B cell (primary cell): ENCODE data around the gene CTNNA3. TPM values are rescaled to one million over a fixed set of nuclear protein-coding genes. Genes with fewer than 3 reads are reported as not detected.

Experiments used
- ATAC-seq: fragments of 200-7000 bp; cut with Tn5 transposase; one replicate; pipeline ENCODE4 v1.10.0; 2021; ENCODE audit warnings: low read depth, mild to moderate bottlenecking, moderate number of reproducible peaks, moderate library complexity
- CTCF ChIA-PET: fragments of 350-600 bp; sonication (Branson Sonifier 250); formaldehyde crosslinking; loops from one replicate; lab custom pipeline; 2021; ENCODE audit warnings: antibody characterized with exemption, inconsistent platforms; lab: Charles Lee
- POLR2A ChIA-PET: fragments of 350-600 bp; sonication (Branson Sonifier 250); formaldehyde crosslinking; loops from one replicate; lab custom pipeline; 2021; ENCODE audit warnings: antibody characterized with exemption; lab: Charles Lee
- DNase-seq: peaks from one replicate; pipeline ENCODE4 v3.0.0; 2013
- H2AFZ ChIP-seq: 2 replicates; pipeline ENCODE4 v1.6.1; 2012; ENCODE audit warnings: mild to moderate bottlenecking, low read depth, low read length; ENCODE audit not compliant: insufficient read depth, poor library complexity, severe bottlenecking
- H3K27ac ChIP-seq, 2 donors: 1 replicate in 1 of 2; 2 replicates in 1 of 2; pipeline ENCODE4 v1.5.1; 2012 to 2013; ENCODE audit warnings: low read length in 2 of 2, mild to moderate bottlenecking in 2 of 2, moderate library complexity in 1 of 2
- H3K27me3 ChIP-seq, 4 experiments: fragments of 200-600 bp in 1 of 4; sonication (generic) in 1 of 4; replicated peaks in 1 of 4; 1 replicate in 2 of 4; 2 replicates in 2 of 4; pipeline versions ENCODE4 v1.6.1 to v1.7.0; 2013 to 2016; ENCODE audit warnings: low read length in 3 of 4, mild to moderate bottlenecking in 2 of 4, mixed read lengths in 1 of 4, moderate library complexity in 1 of 4; ENCODE audit not compliant: insufficient read depth in 4 of 4, control insufficient read depth in 3 of 4; ENCODE audit errors: control extremely low read depth in 1 of 4
- H3K36me3 ChIP-seq, 2 experiments: replicated peaks in 1 of 2; 1 replicate in 1 of 2; 2 replicates in 1 of 2; pipeline versions ENCODE4 v1.6.1 to v1.7.1; 2013; ENCODE audit warnings: low read length in 1 of 2; ENCODE audit not compliant: insufficient read depth in 2 of 2, control insufficient read depth in 1 of 2; ENCODE audit errors: control extremely low read depth in 1 of 2, extremely low read depth in 1 of 2
- H3K4me1 ChIP-seq, 2 donors: fragments of 200-600 bp in 1 of 2; sonication (generic) in 1 of 2; 1 replicate in 1 of 2; 2 replicates in 1 of 2; pipeline versions ENCODE4 v1.5.1 to v1.6.1; 2013 to 2017; ENCODE audit warnings: low read length in 2 of 2; ENCODE audit not compliant: control insufficient read depth in 2 of 2, insufficient read depth in 2 of 2
- H3K4me2 ChIP-seq: replicated peaks from 2 replicates; pipeline ENCODE3; 2012; ENCODE audit warnings: mild to moderate bottlenecking, low read depth, low read length; ENCODE audit not compliant: poor library complexity, severe bottlenecking
- H3K4me3 ChIP-seq, 5 experiments: fragments of 200-600 bp in 1 of 5; sonication (generic) in 1 of 5; 1 replicate in 3 of 5; 2 replicates in 2 of 5; pipeline versions ENCODE4 v1.5.1 to v1.7.0; 2011 to 2016; ENCODE audit warnings: low read length in 4 of 5, mild to moderate bottlenecking in 4 of 5, low read depth in 2 of 5, control low read depth in 1 of 5, moderate library complexity in 1 of 5; ENCODE audit not compliant: insufficient read depth in 1 of 5; ENCODE audit errors: control extremely low read depth in 1 of 5, extremely low read depth in 1 of 5
- H3K79me2 ChIP-seq: fragments of 200-600 bp; sonication (generic); one replicate; pipeline ENCODE4 v1.6.0; 2016; ENCODE audit warnings: low read length; ENCODE audit not compliant: control insufficient read depth, insufficient read depth
- H3K9ac ChIP-seq: fragments of 200-600 bp; sonication (generic); 2 replicates; pipeline ENCODE4 v1.6.1; 2017; ENCODE audit warnings: mild to moderate bottlenecking, low read length, moderate library complexity
- H3K9me3 ChIP-seq, 3 donors: one replicate each; pipeline versions ENCODE4 v1.6.1 to v1.7.1; 2013; ENCODE audit warnings: low read length in 2 of 3; ENCODE audit not compliant: control insufficient read depth in 2 of 3, insufficient read depth in 1 of 3; ENCODE audit errors: control extremely low read depth in 1 of 3
- H4K20me1 ChIP-seq: 2 replicates; pipeline ENCODE4 v1.6.0; 2012; ENCODE audit warnings: mild to moderate bottlenecking, low read length; ENCODE audit not compliant: insufficient read depth, control insufficient read depth, poor library complexity, severe bottlenecking
- H3K27ac Mint-ChIP-seq: one replicate; pipeline ENCODE4 v1.8.0; 2021; ENCODE audit warnings: mixed read lengths
- H3K27me3 Mint-ChIP-seq: one replicate; pipeline ENCODE4 v1.8.0; 2021; ENCODE audit warnings: mixed read lengths
- H3K4me1 Mint-ChIP-seq: one replicate; pipeline ENCODE4 v1.8.0; 2021; ENCODE audit warnings: mixed read lengths
- H3K4me3 Mint-ChIP-seq: one replicate; pipeline ENCODE4 v1.8.0; 2021; ENCODE audit warnings: mixed read lengths
- H3K9me3 Mint-ChIP-seq: one replicate; pipeline ENCODE4 v1.8.0; 2022; ENCODE audit warnings: mixed read lengths; ENCODE audit not compliant: insufficient read depth
- CTCF ChIP-seq: fragments of 200-600 bp; IDR thresholded peaks from one replicate; pipeline ENCODE4 v1.8.0; 2022; ENCODE audit warnings: antibody characterized with exemption, mild to moderate bottlenecking
- EZH2 ChIP-seq: IDR thresholded peaks from 2 replicates; pipeline ENCODE4 v1.6.1; 2012; ENCODE audit warnings: borderline replicate concordance, low read depth, mild to moderate bottlenecking, moderate library complexity, low read length; ENCODE audit not compliant: insufficient read depth, poor library complexity, severe bottlenecking
- WGBS: methylation state at CpG from one replicate; pipeline ENCODE4 v1.1.5; 2013; ENCODE audit warnings: missing lambda C conversion rate; ENCODE audit not compliant: insufficient coverage; 5-methylcytosine and 5-hydroxymethylcytosine counted together
- intact Hi-C: fragments of 100-400 bp; cut with micrococcal nuclease; formaldehyde crosslinking; loops from one replicate; pipeline ENCODE4 v1.10.0; 2022
- polyA plus RNA-seq: library from polyadenylated mRNA; depleted of rRNA; stranded (reverse); fragments of >200 nt; gene quantifications from 2 replicates; pipeline ENCODE4 v1.2.3, GENCODE V29; 2012
- total RNA-seq, 2 donors: library from RNA; stranded (reverse); fragments of 120-200 nt in 1 of 2; gene quantifications; 1 replicate in 1 of 2; 2 replicates in 1 of 2; pipeline versions ENCODE4 v1.2.3 to v1.2.4, GENCODE V29; 2013 to 2022

CTNNA3 gene
- total and polyA plus RNA-seq, 2 donors (not counting 1 experiment from before 2014, with no cell fraction given), result 0.01 TPM; not detected in 1

DNA sequence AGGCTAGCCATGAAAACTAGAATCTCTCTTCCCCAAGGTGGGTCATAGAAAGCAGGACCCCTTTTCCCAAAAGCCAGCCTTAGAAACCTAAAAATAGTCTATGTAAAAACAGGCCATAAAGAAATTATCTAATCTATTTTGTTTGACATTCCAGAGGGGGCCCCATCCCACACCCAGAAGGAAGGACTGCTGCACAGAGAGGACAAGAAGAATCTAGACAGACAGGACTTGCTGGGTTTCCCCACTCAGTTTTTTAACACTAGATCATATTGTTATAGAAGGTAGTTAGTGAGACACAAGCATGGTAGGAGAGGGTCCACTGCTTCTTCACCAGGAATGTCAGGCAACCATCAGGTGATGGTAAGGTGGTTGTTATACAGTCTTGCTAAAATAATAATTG lies 413.1 kb downstream of the CTNNA3 start:
- no peak overlapping the region for H3K4me3 Mint-ChIP-seq
- Histone ChIP-seq H3K36me3 (no peaks in the 10 kb centered on the region), H4K20me1 (no peaks in the 10 kb centered on the region), H3K9me3 (no peaks in the 10 kb centered on the region), H3K27me3 (no peaks in the 10 kb centered on the region), H3K27ac (no peak overlapping the region), H3K4me3 (no peak overlapping the region), H3K79me2 (no peaks in the 10 kb centered on the region), H2AFZ (no peak overlapping the region), H3K9ac (no peak overlapping the region), H3K4me1 (no peaks in the 10 kb centered on the region), H3K4me2 (no peak overlapping the region)
- H3K4me1 Mint-ChIP-seq, result no peaks in the 10 kb centered on the region
- TF ChIP-seq CTCF (no peak), EZH2 (no peak)
- no peak overlapping the region for H3K27ac Mint-ChIP-seq
- ChIA-PET CTCF (no interaction called here), POLR2A (no interaction called here)
- no peaks in the 10 kb centered on the region for H3K9me3 Mint-ChIP-seq
- no peaks in the 10 kb centered on the region for H3K27me3 Mint-ChIP-seq
- ATAC-seq (no peak), DNase-seq (no peak)
- intact Hi-C loops, result no loop called here

DNA sequence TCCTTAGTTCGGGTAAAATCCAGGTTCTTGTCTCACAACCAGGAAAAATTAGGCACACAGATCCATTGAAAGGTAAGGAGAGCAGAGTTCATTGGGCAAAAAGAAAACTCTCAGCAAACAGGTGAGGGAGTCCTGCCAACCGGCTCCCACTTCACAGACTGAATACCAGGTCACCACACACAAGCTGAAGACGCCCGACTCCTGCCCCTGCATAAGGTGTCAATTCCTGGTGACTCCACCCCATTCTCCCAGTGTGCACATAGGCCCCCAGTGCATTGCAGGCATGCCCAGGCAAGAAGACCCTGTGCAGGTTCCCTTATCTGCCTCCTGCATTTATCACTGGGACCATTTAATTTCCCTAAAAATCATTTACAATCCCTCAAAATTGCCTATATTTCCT lies 415.6 kb downstream of the CTNNA3 start:
- H3K79me2 ChIP-seq, result no peaks in the 10 kb centered on the region
- H3K27ac ChIP-seq, result no peak overlapping the region
- H3K4me1 Mint-ChIP-seq, result no peaks in the 10 kb centered on the region
- WGBS, result 91% methylated on average over 3 of the region's 4 CpGs
- TF ChIP-seq EZH2 (no peak), CTCF (no peak)
- H4K20me1 ChIP-seq, result no peaks in the 10 kb centered on the region
- H3K4me3 Mint-ChIP-seq, result no peak overlapping the region
- ChIA-PET POLR2A (no interaction called here), CTCF (no interaction called here)
- no peaks in the 10 kb centered on the region for H3K36me3 ChIP-seq
- no peaks in the 10 kb centered on the region for H3K9me3 Mint-ChIP-seq
- no peaks in the 10 kb centered on the region for H3K27me3 Mint-ChIP-seq
- no peak overlapping the region for H2AFZ ChIP-seq
- H3K9ac ChIP-seq, result no peak overlapping the region
- H3K27ac Mint-ChIP-seq, result no peak overlapping the region
- DNase-seq (no peak), ATAC-seq (no peak)
- no peaks in the 10 kb centered on the region for H3K4me1 ChIP-seq
- intact Hi-C loops, result no loop called here
- H3K4me2 ChIP-seq, result no peak overlapping the region
- no peak overlapping the region for H3K4me3 ChIP-seq
- no peaks in the 10 kb centered on the region for H3K9me3 ChIP-seq
- no peaks in the 10 kb centered on the region for H3K27me3 ChIP-seq
